VCaP (cell line): Measurements from ENCODE around the gene ADRA1B.

Experiments
- H3K27ac ChIP-seq: fragments of 450-650 bp; 2 replicates; pipeline ENCODE4 v1.5.1; 2017
- CTCF ChIP-seq: fragments of 450-650 bp; conservative IDR thresholded peaks from 2 replicates; pipeline ENCODE4 v1.5.1; 2017; ENCODE audit warnings: mild to moderate bottlenecking, moderate library complexity

ADRA1B gene

GRCh38 chr5:160021831-160022446 is 105.7 kb downstream of the ADRA1B start:
- H3K27ac ChIP-seq, result no peak overlapping the region
- TF ChIP-seq CTCF, result peak; percentile 76
